Kidney capillary endothelial cell (primary cell): ENCODE results near the gene GGACT.

Source experiments
- DNase-seq: peaks from one replicate; pipeline ENCODE4 v3.0.0-alpha.2; 2018; ENCODE audit warnings: low spot score

Gene GGACT

GRCh38 chr13:100547791-100548201, 40.8 kb downstream of the GGACT start:
- DNase-seq: no peak

DNA sequence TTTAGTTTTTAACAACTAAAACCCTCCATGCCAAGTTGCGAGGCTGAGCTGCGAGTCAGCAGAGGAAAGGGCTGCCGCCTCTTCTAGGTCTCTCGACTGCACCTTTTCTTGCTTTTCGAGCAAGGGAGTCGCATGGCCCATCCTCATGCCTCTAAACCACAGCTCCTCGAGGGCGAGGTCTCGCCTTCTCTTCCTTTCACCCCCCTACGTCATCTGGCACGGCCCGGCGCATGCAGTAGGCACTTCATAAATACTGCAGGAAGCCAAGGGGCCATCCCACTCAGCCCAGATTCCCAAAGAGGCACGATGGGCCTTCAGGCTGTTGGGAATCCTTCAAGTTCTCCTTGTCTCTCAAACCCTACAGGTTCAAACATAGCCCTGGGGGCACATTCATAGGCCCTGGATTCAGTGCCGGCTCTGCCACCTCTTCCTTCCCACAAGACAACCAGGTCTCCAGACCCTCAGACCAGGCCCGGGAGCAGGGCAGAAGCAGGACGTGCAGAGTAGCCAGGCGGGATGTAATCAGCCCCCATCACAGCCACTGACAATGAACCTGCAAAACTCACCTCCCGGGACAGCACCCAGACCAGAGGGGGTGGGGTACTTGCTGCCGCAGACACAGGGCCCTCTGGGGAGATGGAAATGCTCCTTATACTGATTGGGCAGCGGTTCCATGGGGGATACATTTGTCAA, 41.7 kb downstream of the GGACT start:
- DNase-seq: no peak

DNA sequence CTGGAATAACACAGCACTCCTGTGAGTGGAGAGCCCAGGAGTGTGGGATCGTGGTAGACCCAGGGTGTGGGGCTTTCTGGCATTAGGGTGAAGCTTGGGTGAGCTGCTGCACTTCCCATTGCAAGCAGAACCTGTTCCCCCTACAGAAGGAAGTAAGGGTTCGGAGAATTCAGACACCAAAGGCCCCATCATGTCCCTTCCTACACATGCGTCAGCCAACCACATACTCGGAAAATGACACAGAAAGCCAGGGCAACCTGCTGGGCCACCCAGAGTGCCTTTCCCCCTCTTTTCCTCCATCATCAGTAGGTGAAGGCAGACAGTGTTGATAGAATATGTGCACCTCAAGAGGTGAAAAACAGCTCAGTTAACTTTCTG, 42.9 kb downstream of the GGACT start:
- DNase-seq: no peak

- no peak for DNase-seq
Observed at GRCh38 chr13:100544866-100545683, 43.5 kb downstream of the GGACT start.

DNA sequence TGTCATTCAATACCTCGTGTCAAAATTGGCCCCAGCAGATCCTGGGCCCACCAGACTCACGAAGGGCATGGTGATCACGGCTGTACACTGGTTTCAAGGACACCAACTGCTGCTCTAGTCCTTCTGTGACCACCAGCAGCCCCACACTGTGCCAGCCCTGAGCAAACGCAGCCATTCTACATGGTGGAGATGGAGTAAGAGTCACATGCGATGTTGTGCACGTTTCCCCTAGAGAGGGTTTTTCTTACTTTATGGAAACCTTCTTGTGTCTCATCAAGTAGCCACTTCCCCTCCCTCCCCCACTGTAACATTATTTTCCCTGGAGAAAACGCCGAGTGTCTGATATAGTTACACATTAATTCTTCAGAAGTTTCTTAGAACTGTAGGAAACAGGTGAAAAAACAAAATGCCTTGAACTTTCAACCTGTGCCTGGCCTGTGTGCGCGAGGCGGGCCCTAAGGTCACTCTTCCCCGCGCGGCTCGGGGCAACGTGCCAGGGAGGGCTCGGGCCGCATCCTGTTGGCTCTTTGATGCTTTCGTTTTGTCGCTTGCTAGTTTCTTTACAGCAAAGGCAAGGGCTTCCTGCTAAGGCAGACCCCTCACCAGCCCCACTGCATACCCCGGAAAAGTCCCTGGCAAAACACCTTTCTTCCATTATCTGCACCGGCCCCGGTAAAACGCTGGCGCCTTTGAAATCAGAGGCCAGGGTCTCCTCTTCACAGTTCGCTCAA, 44.6 kb downstream of the GGACT start:
- peak; percentile 35 for DNase-seq

GRCh38 chr13:100542826-100543156, 45.8 kb downstream of the GGACT start:
- DNase-seq: peak; percentile 29

GRCh38 chr13:100541897-100542825, 46.4 kb downstream of the GGACT start:
- DNase-seq: no peak

DNA sequence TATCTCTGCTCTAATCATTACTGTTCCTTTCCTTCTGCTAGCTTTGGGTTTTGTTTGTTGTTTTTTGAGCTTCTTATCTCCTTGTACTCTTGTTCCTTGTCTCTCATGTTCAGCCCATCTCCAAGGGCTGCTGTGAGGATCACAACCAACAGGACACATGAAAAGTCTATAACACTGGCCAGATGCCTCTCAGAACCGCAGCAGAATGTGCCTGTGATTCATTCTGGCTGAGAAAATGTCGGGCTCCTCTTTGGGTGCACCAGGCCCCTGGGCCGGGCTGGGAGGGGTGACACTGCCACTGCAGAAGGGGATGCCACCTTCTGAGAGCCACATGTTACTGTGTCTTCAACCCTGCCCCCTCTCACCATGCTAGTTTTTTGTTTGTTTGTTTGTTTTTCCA, 48.0 kb downstream of the GGACT start:
- DNase-seq: no peak

DNA sequence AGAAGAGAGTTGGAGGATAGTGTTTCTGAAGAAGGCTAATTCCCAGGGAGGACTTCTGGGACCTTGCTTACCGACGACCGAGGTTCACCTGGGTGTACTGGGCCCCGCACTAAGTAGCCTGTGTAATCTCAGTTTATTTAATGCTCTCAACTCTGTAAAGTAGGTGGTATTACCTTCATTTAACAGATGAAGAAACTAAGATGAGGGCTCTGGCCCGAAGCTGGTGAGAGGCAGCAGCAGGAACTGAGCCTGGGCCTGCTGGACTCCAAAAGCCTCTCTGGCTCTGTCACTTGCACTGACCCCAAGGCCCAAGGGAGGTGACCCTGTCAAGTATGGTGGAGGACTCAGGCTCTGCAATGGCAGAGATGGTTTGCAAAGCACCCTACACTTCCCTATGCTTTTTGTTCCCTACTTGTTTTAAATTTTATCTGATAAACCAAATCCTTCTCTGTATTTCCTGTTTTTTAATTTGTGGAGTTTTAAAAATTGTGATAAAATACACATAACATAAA, 50.6 kb downstream of the GGACT start:
- DNase-seq: no peak

GRCh38 chr13:100537486-100537885, 51.1 kb downstream of the GGACT start:
- no peak for DNase-seq

GRCh38 chr13:100536643-100537180, 51.9 kb downstream of the GGACT start:
- DNase-seq: no peak

DNA sequence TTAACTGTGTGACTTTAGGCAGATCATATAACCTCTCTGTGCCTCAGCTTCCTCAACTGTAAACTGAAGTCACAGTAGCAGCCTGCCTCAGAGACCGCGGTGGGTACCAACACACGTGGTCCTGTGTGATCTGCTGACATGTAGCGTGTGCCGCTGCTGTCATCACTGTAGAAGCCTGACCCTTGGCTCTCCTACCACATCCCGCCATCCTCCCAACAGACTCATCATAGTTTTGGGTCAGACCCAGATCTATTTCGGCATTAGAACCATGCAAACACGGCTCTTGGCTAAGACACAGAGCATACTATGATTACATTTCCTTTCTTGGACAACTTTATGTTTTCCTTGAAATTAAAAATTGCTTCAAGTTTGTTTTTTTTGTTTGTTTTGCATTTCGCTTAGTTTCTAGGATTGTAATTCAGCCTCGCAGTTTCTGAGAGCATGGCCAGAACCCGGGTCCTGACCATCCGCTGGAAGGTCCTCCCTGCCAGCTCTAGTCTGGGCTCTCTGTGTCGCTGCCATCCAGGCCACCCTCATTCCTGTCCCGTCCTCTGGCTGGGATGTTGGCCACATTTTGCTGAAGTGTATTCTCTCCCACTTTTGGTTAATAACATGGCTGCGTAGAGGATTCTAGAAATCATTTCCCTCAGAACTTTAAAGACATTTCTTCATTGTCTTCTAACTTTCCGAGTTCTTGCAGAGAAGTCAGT, 53.0 kb downstream of the GGACT start:
- no peak for DNase-seq

GRCh38 chr13:100534911-100535310, 53.7 kb downstream of the GGACT start:
- DNase-seq: no peak

GRCh38 chr13:100534147-100534843, 54.3 kb downstream of the GGACT start:
- DNase-seq: no peak

- DNase-seq: no peak
Observed at GRCh38 chr13:100533588-100534041, 55.0 kb downstream of the GGACT start.

DNA sequence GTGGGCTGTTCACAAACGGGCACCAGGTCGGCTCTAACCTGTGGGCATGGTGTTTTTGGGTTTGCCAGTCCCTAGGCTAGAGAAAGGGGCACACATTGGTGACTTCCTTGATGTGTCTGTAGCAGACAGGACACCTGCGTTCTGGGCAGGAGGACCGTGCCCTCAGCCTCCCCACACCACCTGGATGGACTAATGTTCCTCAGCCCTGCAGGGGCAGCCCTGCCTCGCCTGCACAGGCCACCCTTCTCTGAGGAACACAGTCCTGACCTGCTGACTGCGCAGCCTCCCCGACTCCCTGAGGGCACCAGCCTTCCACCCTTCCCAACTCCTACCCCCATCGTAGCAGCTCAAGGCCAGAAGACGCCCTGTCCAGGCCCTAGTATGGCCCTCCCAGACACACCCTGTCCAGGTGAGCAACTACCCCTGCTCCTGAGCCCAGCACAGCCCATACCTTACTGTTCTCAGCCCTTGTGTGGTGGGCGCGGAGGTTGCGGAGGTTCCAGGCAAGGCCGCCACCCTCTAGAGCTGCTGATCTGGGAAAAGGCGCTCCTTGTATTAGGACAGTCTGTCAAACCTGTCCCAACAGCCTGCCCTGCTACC, 55.7 kb downstream of the GGACT start:
- no peak for DNase-seq

DNA sequence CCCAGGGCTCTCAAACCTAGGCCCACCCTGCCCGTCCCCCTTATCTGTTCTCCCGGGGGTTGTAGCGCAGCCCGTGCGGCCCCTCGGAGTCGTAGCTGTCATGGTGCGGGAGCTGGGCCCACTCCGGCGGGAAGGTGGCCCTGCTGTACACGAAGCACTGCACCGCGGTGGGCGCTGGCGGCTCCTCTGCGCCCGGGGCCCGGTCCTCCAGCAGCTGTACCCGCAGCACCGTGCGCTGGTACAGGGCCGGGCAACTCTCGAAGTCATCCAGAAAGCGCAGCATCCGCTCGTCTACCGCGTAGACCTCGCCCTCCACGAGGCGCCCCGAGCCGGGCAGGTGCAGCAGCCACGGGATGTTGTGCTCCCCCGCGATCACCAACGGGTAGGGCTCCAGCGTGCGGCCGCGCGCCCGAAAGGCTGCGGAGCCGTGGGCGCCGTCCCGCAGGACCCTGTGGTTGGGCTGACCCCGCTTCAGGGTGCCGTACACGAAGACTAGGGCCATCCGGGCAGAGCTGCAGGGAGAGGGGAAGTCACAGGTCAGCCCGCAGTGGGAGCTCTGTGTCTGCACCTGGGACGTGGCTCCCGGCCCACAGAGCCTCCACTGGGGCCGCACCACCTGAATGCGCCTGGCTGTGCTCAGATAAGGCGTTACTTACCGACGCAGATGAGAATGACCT, 56.4 kb downstream of the GGACT start:
- DNase-seq: no peak

DNA sequence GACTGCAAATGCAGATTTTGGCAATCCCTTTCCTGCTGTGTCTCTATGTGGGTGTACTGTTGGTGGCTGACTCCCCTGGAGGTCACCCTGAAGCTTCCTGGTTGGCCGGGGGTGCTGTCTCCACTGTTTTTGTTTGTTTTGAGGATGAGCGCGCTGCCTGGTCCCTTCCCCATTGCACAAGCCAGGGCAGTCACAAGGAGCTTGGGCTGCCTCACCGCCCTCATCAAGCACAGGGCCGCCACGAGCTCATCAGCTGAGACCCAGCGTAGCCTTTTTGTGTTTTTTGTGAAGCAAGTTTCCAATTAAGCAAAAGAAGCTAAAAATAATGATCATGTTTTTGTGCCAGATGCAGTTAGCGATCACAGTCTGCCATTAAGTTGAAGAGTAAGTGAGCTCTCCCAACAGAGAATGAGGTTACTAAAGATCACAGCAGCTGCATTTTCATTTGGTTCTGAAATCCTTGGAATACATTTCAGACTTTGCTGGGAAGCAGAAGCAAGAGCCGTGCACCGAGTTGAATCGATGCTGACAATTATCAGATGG, 57.8 kb downstream of the GGACT start:
- no peak for DNase-seq
